T-helper 2 cell treated with Interferon-gamma antibody and Interleukin-4, amounts not matched to agents 100 ng/mL and 5 ng/mL, for 36 hours (primary cell): ENCODE measurements around the gene PDZD4. TPM values are rescaled to one million over a fixed set of nuclear protein-coding genes. Genes with fewer than 3 reads are reported as not detected.

Experiments
- intact Hi-C: fragments of 100-400 bp; cut with micrococcal nuclease; formaldehyde crosslinking; loops from one replicate; pipeline ENCODE4 v1.15.1; 2023
- total RNA-seq: library from RNA; stranded (reverse); gene quantifications from 2 replicates; pipeline ENCODE4 v1.2.3, GENCODE V29; 2022

The PDZD4 gene
- total RNA-seq, 1 donor from 2014 or later = 0.70 TPM

- intact Hi-C loops = no loop called here
Observed at GRCh38 chrX:153868576-153869472, 38.5 kb upstream of the PDZD4 start.

- intact Hi-C loops = no loop called here
Observed at GRCh38 chrX:153867671-153868070, 37.3 kb upstream of the PDZD4 start.

- intact Hi-C loops = no loop called here
Observed at GRCh38 chrX:153867139-153867538, 36.8 kb upstream of the PDZD4 start.

- intact Hi-C loops = no loop called here
Observed at GRCh38 chrX:153866302-153867019, 36.1 kb upstream of the PDZD4 start.

- intact Hi-C loops = no loop called here
Observed at GRCh38 chrX:153865685-153866084, 35.3 kb upstream of the PDZD4 start.

DNA sequence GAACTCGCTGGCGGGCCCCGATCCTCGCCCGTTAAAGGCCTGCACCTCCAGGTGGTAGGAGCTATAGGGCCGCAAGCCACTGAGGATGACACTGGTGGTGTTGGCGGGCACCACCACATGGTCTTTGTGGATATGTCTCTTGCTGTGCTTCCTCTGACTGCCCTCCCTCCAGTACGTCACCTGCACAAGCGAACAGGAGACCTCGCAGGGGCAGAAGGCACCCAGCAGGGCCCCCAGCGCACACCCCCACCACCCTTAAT is 34.9 kb upstream of the PDZD4 start:
- intact Hi-C loops = no loop called here

DNA sequence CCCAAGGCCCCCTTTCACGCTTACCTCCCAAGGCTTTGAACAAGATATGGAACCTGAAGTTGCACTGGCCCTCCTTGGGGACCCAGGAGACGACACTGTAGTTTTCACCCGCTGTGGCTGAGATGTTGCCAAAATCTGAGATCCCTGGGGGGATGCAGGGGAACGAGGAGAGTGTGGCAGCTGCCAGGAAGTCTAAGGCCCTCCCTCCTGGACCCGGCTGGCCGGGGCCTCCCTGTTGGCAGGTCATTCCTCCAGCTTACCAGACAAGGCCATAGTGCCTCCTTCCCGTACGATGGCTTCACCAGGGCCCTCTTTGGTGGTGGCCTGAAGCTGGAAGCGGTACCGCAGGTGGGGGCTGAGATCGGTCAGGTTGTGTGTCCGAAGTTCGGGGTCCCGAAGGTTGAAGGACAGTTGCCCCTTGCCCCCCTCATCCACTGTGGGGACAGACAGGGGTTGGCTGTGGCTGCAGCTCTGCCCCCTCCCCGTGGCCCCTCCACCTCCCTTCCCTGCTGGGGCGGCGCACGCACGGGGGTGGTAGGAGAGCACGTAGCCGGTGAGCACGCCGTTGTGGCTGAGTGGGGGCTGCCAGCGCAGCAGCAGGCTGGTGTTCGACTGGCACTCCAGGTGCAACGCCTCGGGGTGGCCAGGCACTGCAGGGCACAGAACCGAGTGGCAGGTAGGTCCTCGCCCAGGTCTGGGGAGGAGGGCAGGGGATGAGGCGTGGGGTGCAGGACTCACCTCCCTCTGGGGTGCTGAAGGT is 34.4 kb upstream of the PDZD4 start:
- intact Hi-C loops = no loop called here

DNA sequence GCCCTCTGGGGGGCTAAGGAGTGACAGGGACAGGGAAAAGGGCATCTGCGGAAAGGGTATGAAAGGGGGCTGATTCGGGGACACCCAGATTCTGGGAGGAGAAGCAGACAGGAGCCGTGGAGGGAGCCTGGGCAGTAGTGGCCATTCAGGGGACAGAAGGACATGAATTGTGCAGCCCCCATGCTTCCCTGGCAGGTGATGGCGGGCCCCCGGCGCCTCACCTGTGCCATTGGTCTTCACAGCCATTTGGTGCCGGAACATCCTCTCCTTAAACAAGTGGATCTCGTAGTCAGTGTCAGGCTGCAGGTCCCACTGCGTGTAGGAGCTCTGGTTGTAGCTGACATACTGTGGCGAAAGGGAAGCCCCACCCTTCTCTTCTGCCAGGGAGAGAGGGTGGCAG is 33.8 kb upstream of the PDZD4 start:
- intact Hi-C loops = no loop called here

DNA sequence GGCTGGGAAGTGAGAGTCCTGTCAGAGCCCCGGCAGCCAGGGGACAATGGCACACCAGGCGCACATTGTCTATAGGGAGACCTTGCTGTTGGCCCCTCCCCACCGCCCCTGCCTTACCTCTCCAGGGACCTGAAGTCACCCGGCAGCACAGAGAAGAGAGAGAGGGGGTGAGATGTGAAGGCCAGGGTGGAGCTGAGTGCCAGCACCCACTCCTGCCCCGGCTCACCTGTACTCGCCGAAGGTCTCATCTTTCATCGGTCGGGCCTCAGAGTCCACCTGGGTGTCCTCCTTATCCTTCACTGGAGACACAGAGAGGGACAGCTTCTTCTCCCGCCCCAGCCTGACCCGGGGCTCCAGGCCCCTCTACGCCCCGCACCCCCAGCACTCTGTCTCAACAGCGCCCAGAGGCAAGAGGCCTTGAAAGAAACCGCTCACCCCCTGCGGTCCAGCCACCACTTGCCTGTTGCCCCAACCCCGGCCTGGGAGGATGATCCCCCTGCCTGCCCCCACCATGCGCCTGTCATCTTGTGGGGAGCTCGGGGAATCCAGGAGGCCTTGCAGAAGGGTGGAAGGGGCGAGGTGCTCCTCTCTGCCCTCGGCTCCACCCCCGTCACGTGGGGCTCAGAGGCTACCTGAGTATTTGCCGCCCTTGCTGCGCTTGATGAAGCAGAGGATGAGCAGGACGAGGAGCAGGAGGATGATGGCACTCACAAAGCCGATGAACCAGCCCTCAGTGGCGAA is 33.1 kb upstream of the PDZD4 start:
- intact Hi-C loops = no loop called here

DNA sequence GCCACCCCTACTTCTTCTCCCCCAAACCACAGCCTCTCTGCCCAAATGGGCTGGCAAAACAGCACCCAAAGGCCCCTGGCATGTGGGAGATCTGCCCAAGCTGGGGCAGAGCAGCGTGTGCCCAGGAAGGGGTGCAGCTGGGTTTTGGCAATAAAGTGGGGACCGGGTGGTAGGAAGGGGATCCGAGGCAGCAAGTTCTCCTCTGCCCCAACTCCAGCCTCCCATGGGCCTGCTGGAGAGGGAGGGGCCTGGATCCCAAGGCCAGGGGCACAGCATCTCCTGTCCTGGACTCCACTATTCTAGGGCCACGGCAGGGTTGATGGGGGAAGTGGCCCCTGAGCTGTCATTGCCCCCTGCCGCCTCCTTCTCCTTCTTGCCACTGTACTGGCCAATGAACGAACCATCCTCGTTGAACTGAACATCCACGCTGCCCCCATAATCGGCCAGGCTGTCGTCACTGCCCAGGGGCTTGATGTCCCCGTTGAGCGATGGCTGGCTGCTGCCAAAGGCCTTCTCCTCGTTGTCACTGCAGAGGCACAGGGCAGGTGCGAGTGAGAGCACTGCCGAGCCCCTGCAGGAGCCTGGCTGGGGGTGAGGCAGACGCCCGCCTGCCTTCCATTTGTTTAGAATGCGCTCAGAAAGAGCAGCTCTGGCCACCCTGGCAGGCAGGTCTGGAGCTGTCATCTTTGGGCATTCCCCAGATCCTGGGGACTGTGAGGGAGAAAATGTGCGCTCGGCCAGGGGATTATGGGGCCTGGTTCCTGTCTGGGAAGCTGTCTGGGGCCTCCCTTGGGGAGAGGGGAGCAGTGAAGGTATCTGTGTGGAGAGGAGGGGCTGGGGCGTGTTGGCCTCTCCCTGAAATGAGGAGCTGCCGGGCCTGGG is 32.3 kb upstream of the PDZD4 start:
- intact Hi-C loops = no loop called here

GRCh38 chrX:153861733-153862310 is 31.5 kb upstream of the PDZD4 start:
- intact Hi-C loops = no loop called here

GRCh38 chrX:153861151-153861550 is 30.8 kb upstream of the PDZD4 start:
- intact Hi-C loops = no loop called here

GRCh38 chrX:153857348-153857903 is 27.1 kb upstream of the PDZD4 start:
- intact Hi-C loops = no loop called here

GRCh38 chrX:153854702-153855101 is 24.4 kb upstream of the PDZD4 start:
- intact Hi-C loops = no loop called here

DNA sequence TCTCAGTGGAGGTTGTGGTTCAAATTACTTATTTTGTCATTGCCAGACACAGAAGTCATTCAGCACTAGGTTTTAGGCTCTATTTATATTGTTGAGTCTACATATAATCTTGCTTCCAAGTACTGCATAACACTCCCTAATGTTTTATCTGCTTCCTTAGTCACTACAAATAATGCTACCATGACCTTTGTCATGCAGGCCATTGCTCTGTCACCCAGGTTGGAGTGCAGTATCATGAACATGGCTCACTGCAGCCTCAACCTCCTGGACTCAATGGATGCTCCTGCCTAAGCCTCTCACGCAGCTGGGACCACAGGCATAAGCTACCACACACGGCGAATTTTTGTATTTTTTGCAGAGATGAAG is 23.5 kb upstream of the PDZD4 start:
- intact Hi-C loops = no loop called here

- intact Hi-C loops = no loop called here
Observed at GRCh38 chrX:153853180-153853901, 23.0 kb upstream of the PDZD4 start.

DNA sequence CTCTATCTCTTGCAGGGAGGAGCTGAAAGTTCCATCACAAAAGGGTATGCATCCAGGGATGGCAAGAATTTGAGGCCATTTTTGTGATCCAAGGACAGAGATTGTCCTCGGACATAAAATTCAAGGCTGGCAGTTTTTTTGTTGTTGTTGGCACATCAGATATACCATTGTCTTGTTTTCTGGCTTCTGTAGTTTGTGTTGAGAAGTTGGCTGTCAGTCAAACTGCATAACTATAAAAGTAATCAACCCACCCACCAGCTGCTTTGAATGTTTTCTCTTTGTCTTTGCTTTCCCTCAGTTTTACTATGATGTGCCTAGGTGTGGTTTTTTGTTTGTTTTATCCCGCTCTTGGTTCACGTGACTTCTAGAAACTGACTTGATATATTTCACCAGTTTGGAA is 21.6 kb upstream of the PDZD4 start:
- intact Hi-C loops = no loop called here

GRCh38 chrX:153848325-153848724 is 18.0 kb upstream of the PDZD4 start:
- intact Hi-C loops = no loop called here

- intact Hi-C loops = no loop called here
Observed at GRCh38 chrX:153845842-153846241, 15.5 kb upstream of the PDZD4 start.
